HEK293 (cell line): ENCODE measurements around the gene ARHGAP42.

Experiments
- CTCF ChIA-PET: fragments of 350-600 bp; formaldehyde crosslinking; extraction: SDS; loops from one replicate; lab custom pipeline; 2021; ENCODE audit warnings: antibody characterized with exemption; lab: Yijun Ruan, JAX
- POLR2A ChIA-PET: fragments of 300-600 bp; formaldehyde crosslinking; extraction: SDS; loops from one replicate; lab custom pipeline; 2020; ENCODE audit warnings: antibody characterized with exemption, inconsistent platforms; lab: Yijun Ruan, JAX
- H3K27ac ChIP-seq: fragments of 200-500 bp; sonication (Bioruptor generic); 2 replicates; pipeline ENCODE4 v1.5.1; 2014; ENCODE audit warnings: low read depth, low read length, control low read depth, inconsistent platforms; ENCODE audit errors: extremely low read depth
- H3K36me3 ChIP-seq, 2 experiments: fragments of 200-500 bp in 1 of 2; sonication (Bioruptor generic) in 1 of 2; 1 replicate in 1 of 2; 2 replicates in 1 of 2; pipeline ENCODE4 v1.5.1; 2014 to 2017; ENCODE audit warnings: inconsistent platforms in 2 of 2, low read length in 2 of 2; ENCODE audit not compliant: control insufficient read depth in 2 of 2, insufficient read depth in 1 of 2
- H3K4me1 ChIP-seq: fragments of 200-500 bp; sonication (Bioruptor generic); 2 replicates; pipeline ENCODE4 v1.5.1; 2014; ENCODE audit warnings: mild to moderate bottlenecking, low read length, inconsistent platforms; ENCODE audit not compliant: control insufficient read depth, insufficient read depth
- H3K4me3 ChIP-seq: 2 replicates; pipeline ENCODE4 v1.5.1; 2011; ENCODE audit warnings: low read depth, mild to moderate bottlenecking, control low read depth, low read length, moderate library complexity
- H3K9me3 ChIP-seq: fragments of 200-500 bp; sonication (Bioruptor generic); 2 replicates; pipeline ENCODE4 v1.5.1; 2014; ENCODE audit warnings: low read depth, low read length, inconsistent platforms; ENCODE audit not compliant: control insufficient read depth, insufficient read depth
- BCL11B ChIP-seq: fragments of 450-650 bp; formaldehyde crosslinking; IDR thresholded peaks from 2 replicates; pipeline ENCODE4 v1.5.1; 2016; ENCODE audit warnings: low read depth, missing biosample characterization, missing genetic modification characterization
- EGR2 ChIP-seq: fragments of 450-650 bp; formaldehyde crosslinking; IDR thresholded peaks from 2 replicates; pipeline ENCODE4 v1.5.1; 2016; ENCODE audit warnings: low read depth, missing biosample characterization, missing genetic modification characterization
- ELK4 ChIP-seq: IDR thresholded peaks from 2 replicates; pipeline ENCODE4 v1.6.1; 2011; ENCODE audit warnings: mild to moderate bottlenecking, low read depth, low read length, borderline replicate concordance
- FEZF1 ChIP-seq: fragments of 450-650 bp; formaldehyde crosslinking; IDR thresholded peaks from 2 replicates; pipeline ENCODE4 v1.5.1; 2016; ENCODE audit warnings: missing biosample characterization, missing genetic modification characterization
- KLF16 ChIP-seq: fragments of 450-650 bp; formaldehyde crosslinking; IDR thresholded peaks from 2 replicates; pipeline ENCODE4 v1.5.1; 2017; ENCODE audit warnings: missing biosample characterization, missing genetic modification characterization
- KLF9 ChIP-seq: fragments of 450-650 bp; formaldehyde crosslinking; IDR thresholded peaks from 2 replicates; pipeline ENCODE4 v1.5.1; 2016; ENCODE audit warnings: missing biosample characterization, missing genetic modification characterization, low read depth
- PRDM6 ChIP-seq: fragments of 450-650 bp; formaldehyde crosslinking; IDR thresholded peaks from 2 replicates; pipeline ENCODE4 v1.5.1; 2017; ENCODE audit warnings: missing biosample characterization, missing genetic modification characterization
- ZBTB44 ChIP-seq: fragments of 450-650 bp; IDR thresholded peaks from 2 replicates; pipeline ENCODE4 v1.5.1; 2018; ENCODE audit warnings: missing biosample characterization, mild to moderate bottlenecking, missing genetic modification characterization
- ZBTB6 ChIP-seq: fragments of 450-650 bp; formaldehyde crosslinking; IDR thresholded peaks from 2 replicates; pipeline ENCODE4 v1.5.1; 2017; ENCODE audit warnings: missing biosample characterization, missing genetic modification characterization
- ZEB2 ChIP-seq: fragments of 450-650 bp; formaldehyde crosslinking; IDR thresholded peaks from 2 replicates; pipeline ENCODE4 v1.5.1; 2016; ENCODE audit warnings: missing biosample characterization, missing genetic modification characterization
- ZNF133 ChIP-seq: fragments of 450-650 bp; formaldehyde crosslinking; IDR thresholded peaks from 2 replicates; pipeline ENCODE4 v1.5.1; 2016; ENCODE audit warnings: missing biosample characterization, missing genetic modification characterization
- ZNF140 ChIP-seq: fragments of 450-650 bp; formaldehyde crosslinking; IDR thresholded peaks from 2 replicates; pipeline ENCODE4 v1.5.1; 2016; ENCODE audit warnings: missing biosample characterization, missing genetic modification characterization
- ZNF155 ChIP-seq: fragments of 450-650 bp; formaldehyde crosslinking; IDR thresholded peaks from 2 replicates; pipeline ENCODE4 v1.5.1; 2016; ENCODE audit warnings: missing biosample characterization, missing genetic modification characterization
- ZNF248 ChIP-seq: fragments of 450-650 bp; formaldehyde crosslinking; IDR thresholded peaks from 2 replicates; pipeline ENCODE4 v1.5.1; 2017; ENCODE audit warnings: missing biosample characterization, missing genetic modification characterization
- ZNF266 ChIP-seq: fragments of 450-650 bp; formaldehyde crosslinking; IDR thresholded peaks from 2 replicates; pipeline ENCODE4 v1.5.1; 2016; ENCODE audit warnings: missing biosample characterization, missing genetic modification characterization, low read depth
- ZNF302 ChIP-seq: fragments of 450-650 bp; formaldehyde crosslinking; IDR thresholded peaks from 2 replicates; pipeline ENCODE4 v1.5.1; 2016; ENCODE audit warnings: missing biosample characterization, missing genetic modification characterization, low read depth
- ZNF341 ChIP-seq: fragments of 450-650 bp; formaldehyde crosslinking; IDR thresholded peaks from 2 replicates; pipeline ENCODE4; 2016; ENCODE audit warnings: low read depth, missing biosample characterization, missing genetic modification characterization
- ZNF37A ChIP-seq: fragments of 450-650 bp; IDR thresholded peaks from 2 replicates; pipeline ENCODE4 v1.5.1; 2018; ENCODE audit warnings: missing biosample characterization, missing genetic modification characterization
- ZNF514 ChIP-seq: fragments of 450-650 bp; formaldehyde crosslinking; IDR thresholded peaks from 2 replicates; pipeline ENCODE4 v1.5.1; 2016; ENCODE audit warnings: missing biosample characterization, missing genetic modification characterization
- ZNF548 ChIP-seq: fragments of 450-650 bp; formaldehyde crosslinking; IDR thresholded peaks from 2 replicates; pipeline ENCODE4 v1.5.1; 2016; ENCODE audit warnings: missing biosample characterization, missing genetic modification characterization
- ZNF596 ChIP-seq: fragments of 450-650 bp; IDR thresholded peaks from 2 replicates; pipeline ENCODE4 v1.5.0; 2018; ENCODE audit warnings: missing biosample characterization, mild to moderate bottlenecking, missing genetic modification characterization, moderate library complexity
- ZNF624 ChIP-seq: fragments of 450-650 bp; formaldehyde crosslinking; IDR thresholded peaks from 2 replicates; pipeline ENCODE4 v1.5.1; 2017; ENCODE audit warnings: missing biosample characterization, missing genetic modification characterization
- ZNF791 ChIP-seq: fragments of 450-650 bp; formaldehyde crosslinking; IDR thresholded peaks from 2 replicates; pipeline ENCODE4 v1.5.1; 2016; ENCODE audit warnings: missing biosample characterization, missing genetic modification characterization
- ZNF843 ChIP-seq: fragments of 450-650 bp; formaldehyde crosslinking; IDR thresholded peaks from 2 replicates; pipeline ENCODE4 v1.5.1; 2016; ENCODE audit warnings: missing biosample characterization, missing genetic modification characterization
- ZSCAN4 ChIP-seq: fragments of 450-650 bp; formaldehyde crosslinking; IDR thresholded peaks from 2 replicates; pipeline ENCODE4 v1.5.1; 2017; ENCODE audit warnings: missing biosample characterization, missing genetic modification characterization
- ZXDB ChIP-seq: fragments of 450-650 bp; formaldehyde crosslinking; IDR thresholded peaks from 2 replicates; pipeline ENCODE4 v1.5.1; 2016; ENCODE audit warnings: missing biosample characterization, missing genetic modification characterization
- TF ChIP-seq, protein P1 (sequence below): fragments of 450-650 bp; formaldehyde crosslinking; IDR thresholded peaks from 2 replicates; pipeline ENCODE4 v1.5.1; 2016; ENCODE audit warnings: missing biosample characterization, missing genetic modification characterization

ARHGAP42 gene

DNA sequence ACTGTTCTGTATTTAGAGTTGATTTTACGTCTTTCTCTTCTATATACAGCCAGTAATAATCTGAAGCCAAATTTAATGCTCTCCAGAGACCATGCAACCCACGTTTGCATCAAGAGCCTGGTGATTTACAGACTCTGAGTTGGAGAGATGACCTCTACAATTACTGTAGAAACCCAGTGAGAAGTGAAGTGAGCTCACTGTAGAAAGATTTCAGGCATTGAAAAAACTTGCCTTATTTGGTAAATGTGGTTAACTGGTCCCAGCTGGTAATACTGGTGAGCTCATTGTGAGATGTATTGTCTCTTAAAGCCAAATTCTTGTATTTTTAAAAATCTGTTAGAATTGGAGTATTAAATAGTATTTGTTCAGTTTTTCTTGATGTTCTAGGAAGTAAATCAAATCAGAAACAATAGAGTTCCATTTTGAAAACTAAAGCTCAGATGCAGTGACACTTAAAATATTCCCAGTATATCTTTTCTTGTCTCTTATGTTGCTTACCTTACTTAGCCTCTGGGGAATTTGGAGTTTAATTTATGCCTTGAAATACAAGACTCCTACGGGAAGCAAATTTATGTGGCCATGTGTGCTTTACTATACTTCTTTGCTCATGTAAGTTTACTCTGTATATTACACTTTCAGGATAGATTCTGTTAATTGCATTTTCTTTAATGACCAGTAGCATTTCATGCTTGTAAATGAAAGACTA lies 189.9 kb downstream of the ARHGAP42 start (continued):
- TF ChIP-seq ZNF791 (tag by site-specific recombination) (no peak), ZNF140 (tag by site-specific recombination) (no peak), ZXDB (tag by site-specific recombination) (0 out of 2 replicates have a peak, but pooled peaks have one; percentile 44), ZNF248 (tag by site-specific recombination) (no peak), ZNF548 (tag by site-specific recombination) (no peak), ZNF37A (no peak), ZNF843 (tag by site-specific recombination) (0 out of 2 replicates have a peak, but pooled peaks have one; percentile 52), ELK4 (no peak), ZNF624 (tag by site-specific recombination) (no peak), KLF9 (tag by site-specific recombination) (no peak), ZNF302 (tag by site-specific recombination) (no peak), ZBTB44 (peak; percentile 73), ZBTB6 (no peak), ZSCAN4 (no peak), ZNF596 (tag by site-specific recombination) (no peak), ZNF266 (no peak), KLF16 (tag by site-specific recombination) (no peak), ZNF155 (tag by site-specific recombination) (no peak), ZNF341 (tag by site-specific recombination) (no peak), ZNF514 (no peak)
- TF ChIP-seq, protein P1, sequence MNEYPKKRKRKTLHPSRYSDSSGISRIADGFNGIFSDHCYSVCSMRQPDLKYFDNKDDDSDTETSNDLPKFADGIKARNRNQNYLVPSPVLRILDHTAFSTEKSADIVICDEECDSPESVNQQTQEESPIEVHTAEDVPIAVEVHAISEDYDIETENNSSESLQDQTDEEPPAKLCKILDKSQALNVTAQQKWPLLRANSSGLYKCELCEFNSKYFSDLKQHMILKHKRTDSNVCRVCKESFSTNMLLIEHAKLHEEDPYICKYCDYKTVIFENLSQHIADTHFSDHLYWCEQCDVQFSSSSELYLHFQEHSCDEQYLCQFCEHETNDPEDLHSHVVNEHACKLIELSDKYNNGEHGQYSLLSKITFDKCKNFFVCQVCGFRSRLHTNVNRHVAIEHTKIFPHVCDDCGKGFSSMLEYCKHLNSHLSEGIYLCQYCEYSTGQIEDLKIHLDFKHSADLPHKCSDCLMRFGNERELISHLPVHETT = no peak
- TF ChIP-seq, all 188 proteins: peak for 16

DNA sequence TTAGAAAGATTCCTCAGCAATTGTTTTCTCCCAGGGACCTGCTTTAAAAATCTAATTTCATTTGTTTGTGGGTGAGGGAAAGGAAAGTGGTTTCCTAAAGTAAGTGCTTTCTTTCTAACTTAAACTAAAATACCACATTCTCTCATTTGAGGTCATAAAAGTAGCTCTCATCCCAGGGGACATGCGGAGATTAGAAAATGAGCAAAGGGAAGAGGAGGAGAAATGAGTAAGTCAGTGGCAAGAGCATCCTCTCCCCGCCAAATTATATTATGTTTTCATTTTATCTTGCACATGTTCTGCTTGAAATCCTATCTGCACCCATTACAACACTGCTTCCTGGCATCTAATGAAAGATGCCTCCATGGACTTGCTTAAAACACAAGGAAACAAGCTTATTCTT lies 191.4 kb downstream of the ARHGAP42 start:
- Histone ChIP-seq H3K9me3 (no peaks in the 10 kb centered on the region), H3K4me3 (no peak overlapping the region), H3K36me3 (no peaks in the 10 kb centered on the region), H3K27ac (no peak overlapping the region), H3K4me1 (no peaks in the 10 kb centered on the region)
- POLR2A ChIA-PET = interaction anchor here (0.8 kb wide), 1 partner anchor 16 kb away, joined by 3 read pairs; no protein-coding TSS in a partner anchor
- 0 out of 2 replicates have a peak, but pooled peaks have one; percentile 13 for TF ChIP-seq ZEB2 (tag by site-specific recombination)
- no peak for TF ChIP-seq ZNF133
- TF ChIP-seq PRDM6 = peak; percentile 66
- no peak for TF ChIP-seq BCL11B (tag by site-specific recombination)
- TF ChIP-seq FEZF1 (tag by site-specific recombination) = 0 out of 2 replicates have a peak, but pooled peaks have one; percentile 12
- no peak for TF ChIP-seq EGR2
- CTCF ChIA-PET = interaction anchor here (1.0 kb wide), 1 partner anchor 40 kb away, joined by 3 read pairs; no protein-coding TSS in a partner anchor
